WERI-Rb-1 (cell line): ENCODE results near the gene NEXN.

Source experiments
- DNase-seq: peaks from one replicate; pipeline ENCODE4 v3.0.0-alpha.2; 2020
- H3K27ac ChIP-seq: fragments of 250-450 bp; sonication (Bioruptor Pico); 2 replicates; pipeline ENCODE4 v1.5.1; 2020; ENCODE audit warnings: mild to moderate bottlenecking, moderate library complexity
- H3K27me3 ChIP-seq: fragments of 250-450 bp; sonication (Bioruptor Pico); 2 replicates; pipeline ENCODE4 v1.5.1; 2021; ENCODE audit warnings: mild to moderate bottlenecking, low read depth, moderate library complexity; ENCODE audit not compliant: insufficient read depth, severe bottlenecking
- H3K36me3 ChIP-seq: fragments of 250-450 bp; sonication (Bioruptor Pico); 2 replicates; pipeline ENCODE4 v1.5.1; 2020; ENCODE audit warnings: mild to moderate bottlenecking, moderate library complexity
- H3K4me3 ChIP-seq: 2 replicates; pipeline ENCODE4 v1.5.1; 2011; ENCODE audit warnings: low read depth, mild to moderate bottlenecking, control low read depth, low read length
- H3K9me3 ChIP-seq: fragments of 250-450 bp; sonication (Bioruptor Pico); 2 replicates; pipeline ENCODE4 v1.5.1; 2021; ENCODE audit warnings: mild to moderate bottlenecking, moderate library complexity; ENCODE audit not compliant: severe bottlenecking
- TF ChIP-seq, protein P1 (sequence below): IDR thresholded peaks from 2 replicates; pipeline ENCODE4 v1.5.1; 2011; ENCODE audit warnings: low read depth, mild to moderate bottlenecking, control low read depth, inconsistent platforms, low read length

Gene NEXN

DNA sequence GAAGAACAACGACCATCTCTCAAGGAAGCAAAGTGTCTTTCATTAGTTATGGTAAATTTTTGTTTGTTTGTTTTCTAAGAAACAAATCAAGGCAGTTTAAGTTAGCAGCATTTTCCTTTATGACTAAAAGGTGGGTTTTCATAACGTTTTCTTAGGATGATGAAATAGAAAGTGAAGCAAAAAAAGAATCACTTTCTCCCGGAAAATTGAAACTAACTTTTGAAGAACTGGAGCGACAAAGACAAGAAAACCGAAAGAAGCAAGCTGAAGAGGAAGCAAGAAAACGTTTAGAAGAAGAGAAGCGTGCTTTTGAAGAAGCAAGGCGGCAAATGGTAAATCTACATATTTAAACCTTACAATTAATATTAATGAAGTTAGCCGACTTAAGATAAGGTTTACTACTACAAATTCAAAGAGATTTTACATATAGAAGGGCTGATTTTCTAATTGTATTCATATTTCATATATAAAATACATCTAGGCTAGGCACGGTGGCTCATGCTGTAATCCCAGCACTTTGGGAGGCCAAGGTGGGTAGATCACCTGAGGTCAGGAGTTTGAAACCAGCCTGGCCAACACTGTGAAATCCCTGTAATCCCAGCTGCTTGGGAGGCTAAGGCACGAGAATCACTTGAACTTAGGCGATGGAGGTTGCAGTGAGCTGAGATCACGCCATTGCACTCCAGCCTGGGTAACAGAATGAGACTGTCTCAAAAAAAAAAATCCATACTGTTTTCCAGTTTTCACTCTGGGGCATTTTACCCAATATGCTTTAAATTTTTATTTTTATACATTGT, 38.3 kb downstream of the NEXN start:
- DNase-seq = no peak
- H3K36me3 ChIP-seq = no peaks in the 10 kb centered on the region
- H3K27ac ChIP-seq = no peak overlapping the region
- no peak overlapping the region for H3K4me3 ChIP-seq
- TF ChIP-seq, protein P1, sequence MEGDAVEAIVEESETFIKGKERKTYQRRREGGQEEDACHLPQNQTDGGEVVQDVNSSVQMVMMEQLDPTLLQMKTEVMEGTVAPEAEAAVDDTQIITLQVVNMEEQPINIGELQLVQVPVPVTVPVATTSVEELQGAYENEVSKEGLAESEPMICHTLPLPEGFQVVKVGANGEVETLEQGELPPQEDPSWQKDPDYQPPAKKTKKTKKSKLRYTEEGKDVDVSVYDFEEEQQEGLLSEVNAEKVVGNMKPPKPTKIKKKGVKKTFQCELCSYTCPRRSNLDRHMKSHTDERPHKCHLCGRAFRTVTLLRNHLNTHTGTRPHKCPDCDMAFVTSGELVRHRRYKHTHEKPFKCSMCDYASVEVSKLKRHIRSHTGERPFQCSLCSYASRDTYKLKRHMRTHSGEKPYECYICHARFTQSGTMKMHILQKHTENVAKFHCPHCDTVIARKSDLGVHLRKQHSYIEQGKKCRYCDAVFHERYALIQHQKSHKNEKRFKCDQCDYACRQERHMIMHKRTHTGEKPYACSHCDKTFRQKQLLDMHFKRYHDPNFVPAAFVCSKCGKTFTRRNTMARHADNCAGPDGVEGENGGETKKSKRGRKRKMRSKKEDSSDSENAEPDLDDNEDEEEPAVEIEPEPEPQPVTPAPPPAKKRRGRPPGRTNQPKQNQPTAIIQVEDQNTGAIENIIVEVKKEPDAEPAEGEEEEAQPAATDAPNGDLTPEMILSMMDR = no peak
- no peaks in the 10 kb centered on the region for H3K9me3 ChIP-seq
- H3K27me3 ChIP-seq = no peaks in the 10 kb centered on the region

DNA sequence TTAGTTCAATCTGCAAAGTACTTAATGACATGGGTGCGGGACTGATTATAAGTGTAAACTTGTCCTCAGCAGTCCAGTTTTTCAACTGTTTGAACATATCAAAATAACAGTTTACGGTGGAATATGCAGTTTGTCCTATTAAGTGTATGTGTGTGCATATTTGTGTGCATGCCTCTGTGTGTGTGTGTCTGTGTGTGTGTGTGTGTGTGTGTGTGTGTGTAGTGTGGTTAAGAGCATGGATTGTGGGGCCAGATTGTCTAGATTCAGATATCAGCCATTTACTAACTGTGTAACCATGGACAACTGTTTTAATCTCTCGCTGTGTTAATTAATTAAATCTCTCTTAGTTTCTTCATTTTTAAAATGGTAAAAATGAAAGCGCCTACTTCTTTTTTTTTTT, 39.0 kb downstream of the NEXN start:
- DNase-seq = no peak
- Histone ChIP-seq H3K36me3 (no peaks in the 10 kb centered on the region), H3K27me3 (no peaks in the 10 kb centered on the region), H3K4me3 (no peak overlapping the region), H3K9me3 (no peaks in the 10 kb centered on the region), H3K27ac (no peak overlapping the region)
- TF ChIP-seq, protein P1 = no peak

GRCh38 chr1:77929806-77930205, 41.4 kb downstream of the NEXN start:
- Histone ChIP-seq H3K27me3 (no peaks in the 10 kb centered on the region), H3K9me3 (no peaks in the 10 kb centered on the region), H3K27ac (no peak overlapping the region), H3K36me3 (no peaks in the 10 kb centered on the region), H3K4me3 (no peak overlapping the region)
- DNase-seq = no peak
- TF ChIP-seq, protein P1 = no peak

DNA sequence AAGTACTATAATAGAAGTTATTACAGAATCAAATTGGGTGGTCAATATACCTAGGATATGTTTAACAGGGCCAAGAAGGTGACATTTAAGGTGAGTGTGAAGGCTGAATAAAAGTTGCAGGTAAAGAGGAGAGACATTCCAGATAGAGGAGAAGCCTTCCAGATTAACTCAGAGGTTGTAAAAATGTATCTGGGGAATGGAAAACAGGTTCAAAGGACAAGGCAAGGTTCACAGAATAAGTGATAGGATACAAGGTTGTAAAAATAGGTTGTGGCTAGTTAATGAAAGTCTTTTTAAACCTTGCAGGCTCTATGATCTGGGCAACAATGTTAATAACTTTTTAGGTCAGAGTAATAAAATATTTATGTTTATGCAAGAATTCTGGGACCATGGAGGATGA, 50.2 kb downstream of the NEXN start:
- TF ChIP-seq, protein P1 = no peak
- H3K27me3 ChIP-seq = no peaks in the 10 kb centered on the region
- peaks cover 3% of the 10 kb centered on the region; the same call in 1 of the 2 replicates for H3K36me3 ChIP-seq
- DNase-seq = no peak
- no peak overlapping the region for H3K4me3 ChIP-seq
- no peak overlapping the region for H3K27ac ChIP-seq
- H3K9me3 ChIP-seq = no peaks in the 10 kb centered on the region

DNA sequence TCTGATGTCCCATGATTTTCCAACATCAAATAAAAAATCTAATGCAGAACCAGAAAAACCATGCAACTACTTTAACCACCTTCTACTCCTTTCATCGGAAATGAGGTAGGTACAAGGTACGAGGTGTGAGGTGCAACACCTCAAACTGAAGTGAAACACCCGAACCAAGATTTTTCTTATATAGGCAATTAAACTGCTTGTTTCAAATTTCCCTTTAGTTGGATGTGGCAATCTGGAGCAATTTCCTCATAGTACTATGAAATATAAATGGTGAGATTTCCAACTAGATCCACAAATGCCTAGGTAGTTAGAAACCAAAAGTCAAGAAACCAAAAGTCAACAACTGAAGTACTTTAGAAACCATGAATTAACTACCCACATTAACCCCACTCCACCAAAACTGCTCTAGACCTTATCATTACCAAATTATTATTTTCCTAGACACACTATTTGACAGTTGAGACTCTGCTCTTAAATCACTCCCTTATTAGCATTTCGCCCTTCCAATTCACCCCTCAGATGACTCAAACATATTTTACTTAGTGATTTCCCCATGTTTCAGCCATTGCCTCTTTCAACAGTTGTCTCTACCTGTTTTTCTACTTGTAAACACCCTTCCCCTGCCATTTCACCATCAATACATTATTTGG, 52.6 kb downstream of the NEXN start:
- TF ChIP-seq, protein P1 = no peak
- Histone ChIP-seq H3K9me3 (no peaks in the 10 kb centered on the region), H3K4me3 (no peak overlapping the region), H3K27me3 (no peaks in the 10 kb centered on the region), H3K36me3 (peaks cover 23% of the 10 kb centered on the region), H3K27ac (no peak overlapping the region)
- DNase-seq = no peak
